HepG2 (cell line): ENCODE results near the gene FOXN3. TPM values are rescaled to one million over a fixed set of nuclear protein-coding genes. Genes with fewer than 3 reads are reported as not detected.
A peak's percentile ranks its signal among the peaks of the same experiment; 100 is the strongest.

Experiments
- ARID3A ChIP-seq: IDR thresholded peaks from 2 replicates; pipeline ENCODE4 v1.6.1; 2012; ENCODE audit warnings: low read depth, low read length, improper control_type of control experiment
- BATF2 ChIP-seq: sonication (generic); formaldehyde crosslinking; IDR thresholded peaks from 2 replicates; pipeline ENCODE4 v1.8.0; 2022; ENCODE audit warnings: mild to moderate bottlenecking, missing genetic modification reagents, moderate library complexity
- CREM ChIP-seq, 2 experiments: sonication (generic) in 1 of 2; formaldehyde crosslinking in 1 of 2; IDR thresholded peaks; 2 replicates each; pipeline versions ENCODE4 v1.4.0 to v1.6.1; 2016 to 2020; ENCODE audit warnings: antibody characterized with exemption in 1 of 2, mild to moderate bottlenecking in 1 of 2, missing genetic modification reagents in 1 of 2
- EP300 ChIP-seq, 3 experiments: sonication (generic) in 1 of 3; formaldehyde crosslinking in 1 of 3; IDR thresholded peaks; 2 replicates each; pipeline versions ENCODE4 v1.5.1 to v1.6.1; 2011 to 2020; ENCODE audit warnings: low read depth in 2 of 3, low read length in 2 of 3, borderline replicate concordance in 1 of 3, improper control_type of control experiment in 1 of 3, mild to moderate bottlenecking in 1 of 3, missing genetic modification reagents in 1 of 3, moderate library complexity in 1 of 3
- FOXK1 ChIP-seq: sonication (generic); formaldehyde crosslinking; IDR thresholded peaks from 2 replicates; pipeline ENCODE4 v1.4.0; 2020; ENCODE audit warnings: low read depth, missing genetic modification reagents, borderline replicate concordance
- IKZF5 ChIP-seq: IDR thresholded peaks from 2 replicates; pipeline ENCODE4 v1.6.1; 2018; ENCODE audit warnings: missing genetic modification reagents, mild to moderate bottlenecking, missing compliant biosample characterization
- NCOA2 ChIP-seq: sonication (generic); formaldehyde crosslinking; IDR thresholded peaks from 2 replicates; pipeline ENCODE4 v1.8.0; 2022; ENCODE audit warnings: inconsistent platforms
- NFYB ChIP-seq: sonication (generic); formaldehyde crosslinking; IDR thresholded peaks from 2 replicates; pipeline ENCODE4 v1.4.0; 2020; ENCODE audit warnings: missing genetic modification reagents
- NR0B2 ChIP-seq: sonication (generic); formaldehyde crosslinking; IDR thresholded peaks from 2 replicates; pipeline ENCODE4 v1.4.0; 2020; ENCODE audit warnings: mild to moderate bottlenecking, missing genetic modification reagents
- NR2F1 ChIP-seq, 2 experiments: fragments of 450-650 bp in 1 of 2; formaldehyde crosslinking in 1 of 2; IDR thresholded peaks; 2 replicates each; pipeline versions ENCODE4 v1.5.0 to v1.6.1; 2016 to 2020; ENCODE audit warnings: mild to moderate bottlenecking in 1 of 2, missing compliant biosample characterization in 1 of 2, missing genetic modification reagents in 1 of 2, moderate library complexity in 1 of 2
- ONECUT2 ChIP-seq: sonication (generic); formaldehyde crosslinking; IDR thresholded peaks from 2 replicates; pipeline ENCODE4 v1.4.0; 2020; ENCODE audit warnings: missing genetic modification reagents
- PCBP2 ChIP-seq: fragments of 200-400 bp; formaldehyde crosslinking; optimal IDR thresholded peaks from 2 replicates; pipeline ENCODE3; 2018; ENCODE audit warnings: low read length, low read depth; ENCODE audit not compliant: poor library complexity, severe bottlenecking
- PRDM15 ChIP-seq: sonication (generic); formaldehyde crosslinking; IDR thresholded peaks from 2 replicates; pipeline ENCODE4 v1.4.0; 2020; ENCODE audit warnings: missing genetic modification reagents
- TCF7 ChIP-seq: sonication (generic); IDR thresholded peaks from 2 replicates; pipeline ENCODE4 v1.6.1; 2016; ENCODE audit warnings: antibody characterized with exemption, low read depth
- THAP11 ChIP-seq: IDR thresholded peaks from 2 replicates; pipeline ENCODE4 v1.6.1; 2016; ENCODE audit warnings: missing biosample characterization, missing genetic modification reagents
- ZBTB39 ChIP-seq: sonication (generic); formaldehyde crosslinking; IDR thresholded peaks from 2 replicates; pipeline ENCODE4 v1.5.0; 2020; ENCODE audit warnings: missing genetic modification reagents
- ZNF354B ChIP-seq: sonication (generic); formaldehyde crosslinking; IDR thresholded peaks from 2 replicates; pipeline ENCODE4 v1.8.0; 2022; ENCODE audit warnings: mild to moderate bottlenecking, missing genetic modification reagents
- ZNF567 ChIP-seq: sonication (generic); formaldehyde crosslinking; IDR thresholded peaks from 2 replicates; pipeline ENCODE4 v1.8.1; 2023; ENCODE audit warnings: mild to moderate bottlenecking, missing genetic modification reagents, borderline replicate concordance
- ZNF749 ChIP-seq: sonication (generic); formaldehyde crosslinking; IDR thresholded peaks from 2 replicates; pipeline ENCODE4 v1.8.0; 2022; ENCODE audit warnings: mild to moderate bottlenecking, missing genetic modification reagents, moderate library complexity, borderline replicate concordance
- polyA plus RNA-seq, 8 experiments: library from polyadenylated mRNA; depleted of rRNA in 3 of 8; stranded (reverse) in 7 of 8; unstranded in 1 of 8; fragments of >200 nt; fragmentation: Illumina TruSeq in 4 of 8; extraction: Trizol in 4 of 8; gene quantifications; 2 replicates each; pipeline versions ENCODE4 v1.2.1 to v1.2.3, GENCODE V29; 2011 to 2016; ENCODE audit warnings: low read depth in 4 of 8, missing spikeins in 1 of 8, mixed read lengths in 1 of 8; ENCODE audit not compliant: insufficient read depth in 1 of 8
- total RNA-seq, 5 experiments: library from RNA; depleted of rRNA; stranded (reverse); fragments of >200 nt; fragmentation: Illumina TruSeq; extraction: Trizol; gene quantifications; 2 replicates each; pipeline ENCODE4 v1.2.3, GENCODE V29; 2016; ENCODE audit warnings: low read depth in 1 of 5

Gene FOXN3
- total and polyA plus RNA-seq, 2 of the 13 experiments (the other 11 are each of a cell fraction or from before 2014, with no cell fraction given) = 32.4 to 70.2 TPM

- TF ChIP-seq PCBP2 (no peak), FOXK1 (CRISPR knock-in tag) (no peak), ONECUT2 (0 out of 2 replicates have a peak, but pooled peaks have one; percentile 37), NCOA2 (CRISPR knock-in tag) (0 out of 2 replicates have a peak, but pooled peaks have one; percentile 29), NR2F1 (CRISPR knock-in tag; IDR thresholded peaks at IDR 0.05) (no peak), ZNF567 (CRISPR knock-in tag) (no peak), IKZF5 (CRISPR knock-in tag) (no peak), CREM (IDR thresholded peaks at IDR 0.05) (peak; percentile 22; the same call in 1 of the 2 replicates), CREM (CRISPR knock-in tag; IDR thresholded peaks at IDR 0.05) (no peak), ZNF354B (no peak), BATF2 (CRISPR knock-in tag) (no peak), THAP11 (CRISPR knock-in tag) (0 out of 2 replicates have a peak, but pooled peaks have one; percentile 15), NFYB (CRISPR knock-in tag) (no peak), EP300 (IDR thresholded peaks at IDR 0.05; ENCODE audit: low read depth in 2 of 2, low read length in 2 of 2) (peak in 1 of 2 experiments; percentile 54; a peak in 1 of 4 replicates), EP300 (CRISPR knock-in tag; IDR thresholded peaks at IDR 0.05; ENCODE audit: borderline replicate concordance) (no peak), ZNF749 (CRISPR knock-in tag) (no peak), NR0B2 (CRISPR knock-in tag) (no peak), ZBTB39 (CRISPR knock-in tag) (no peak), PRDM15 (CRISPR knock-in tag) (no peak), ARID3A (no peak), TCF7 (peak; percentile 12; the same call in 1 of the 2 replicates)
These were observed 245.9 kb downstream of the FOXN3 start (continued) for GRCh38 chr14:89171168-89171567.
